NCI-H146 treated with DMSO at 0.1 percent for 48 hours (cell line): ENCODE data around the gene RIN3.
A peak's percentile ranks its signal among the peaks of the same experiment; 100 is the strongest.

ENCODE experiments used
- DNase-seq: peaks from one replicate; lab custom pipeline; 2025; ENCODE audit not compliant: unreplicated experiment; lab: John Stamatoyannopoulos, UW

RIN3 gene

DNA sequence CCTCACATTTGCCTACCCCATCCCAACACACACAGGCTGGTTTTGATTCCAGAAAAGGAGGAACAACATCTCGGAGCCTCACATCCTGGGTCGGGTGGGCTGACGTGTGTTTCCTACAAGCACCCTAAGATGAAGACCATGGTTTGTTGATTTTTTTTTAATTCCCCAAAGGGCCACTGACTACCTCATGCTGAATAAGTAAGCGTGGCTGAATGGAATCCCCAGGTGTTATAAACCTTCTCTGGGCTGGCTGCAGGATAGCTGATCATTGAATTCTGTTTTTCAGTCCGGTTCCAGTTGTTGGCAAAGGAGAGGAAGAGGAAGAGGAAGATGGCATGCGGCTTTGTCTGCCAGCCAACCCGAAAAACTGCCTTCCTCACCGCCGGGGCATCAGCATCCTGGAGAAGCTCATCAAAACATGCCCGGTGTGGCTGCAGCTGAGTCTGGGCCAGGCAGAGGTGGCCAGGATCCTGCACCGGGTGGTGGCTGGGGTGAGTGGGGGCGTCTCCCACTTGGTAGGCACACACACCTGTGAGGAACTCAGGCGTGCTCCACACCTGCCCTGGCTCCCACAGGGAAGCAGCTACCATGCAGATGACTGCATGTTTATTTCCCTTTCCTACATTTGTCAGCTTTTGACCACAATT is 42.0 kb downstream of the RIN3 start:
- DNase-seq: no peak

DNA sequence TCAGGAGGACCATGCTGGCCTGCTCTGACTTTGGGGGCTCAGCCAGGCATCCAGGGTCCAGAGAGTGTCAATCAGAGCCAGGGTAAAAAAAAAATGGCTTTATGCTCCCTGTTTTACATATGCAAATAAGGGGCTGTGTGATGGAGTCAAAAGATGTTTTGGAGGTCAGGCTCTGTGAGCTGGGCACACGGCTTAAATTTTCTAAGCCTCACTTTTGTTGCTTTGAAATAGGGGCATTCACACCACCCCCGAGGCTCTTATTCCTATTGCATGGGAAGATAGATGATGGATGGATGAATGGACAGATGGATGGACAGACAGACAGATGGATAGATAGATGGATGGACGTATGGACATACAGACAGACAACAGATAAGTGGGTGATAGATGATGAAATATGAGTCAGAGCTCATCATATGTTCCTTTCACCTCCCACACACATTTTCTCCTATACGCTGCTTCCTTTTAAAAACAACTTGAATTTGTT is 42.7 kb downstream of the RIN3 start:
- no peak for DNase-seq

DNA sequence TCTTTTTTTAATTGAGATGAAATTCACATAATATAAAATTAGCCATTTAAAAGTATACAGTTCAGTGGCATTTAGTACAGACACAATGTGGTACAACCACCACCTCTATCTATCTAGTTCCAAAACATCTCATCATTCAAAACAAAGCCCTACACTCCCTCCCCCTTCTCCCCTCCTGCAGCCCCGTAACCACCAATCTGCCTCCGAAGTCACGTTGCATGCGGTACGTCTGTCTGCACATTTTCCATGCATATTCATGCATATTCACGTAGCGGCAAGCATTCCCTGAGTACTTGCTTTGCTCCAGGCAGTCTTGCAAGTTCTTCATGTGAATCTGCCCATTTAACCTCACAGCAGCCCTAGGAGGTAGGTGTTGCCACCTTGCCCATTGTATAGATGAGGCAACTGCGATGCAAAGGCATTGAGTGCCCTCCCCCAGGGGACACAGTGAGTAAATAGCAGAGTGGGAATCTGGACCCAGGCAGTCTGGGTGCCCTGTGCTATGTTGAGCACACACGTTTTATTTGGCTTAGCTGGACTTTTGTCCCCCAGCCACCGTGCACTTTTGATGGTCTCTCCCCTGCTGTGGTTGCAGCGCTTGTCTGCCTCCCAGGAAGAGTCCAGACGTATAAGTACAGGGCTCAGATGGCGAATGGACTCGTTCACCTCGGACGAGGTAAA is 43.4 kb downstream of the RIN3 start:
- no peak for DNase-seq

DNA sequence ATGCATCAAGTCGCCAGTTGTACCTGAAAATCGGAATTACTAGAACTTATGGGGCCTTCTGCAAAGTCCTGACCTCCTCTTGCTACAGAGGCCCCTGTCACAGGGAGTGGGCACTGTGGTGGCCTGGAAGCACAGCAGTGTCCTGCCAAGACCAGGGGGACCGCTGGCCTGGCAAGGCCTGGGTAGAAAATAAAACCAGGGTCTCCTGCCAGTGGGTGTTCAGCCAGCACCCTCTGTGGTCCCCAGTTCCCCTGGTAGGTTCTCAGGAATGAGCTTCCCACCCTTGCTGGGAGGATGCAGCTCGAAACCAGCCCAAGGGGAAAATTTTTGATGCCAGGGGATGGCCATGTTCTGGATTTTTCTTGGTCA is 43.9 kb downstream of the RIN3 start:
- DNase-seq: no peak

DNA sequence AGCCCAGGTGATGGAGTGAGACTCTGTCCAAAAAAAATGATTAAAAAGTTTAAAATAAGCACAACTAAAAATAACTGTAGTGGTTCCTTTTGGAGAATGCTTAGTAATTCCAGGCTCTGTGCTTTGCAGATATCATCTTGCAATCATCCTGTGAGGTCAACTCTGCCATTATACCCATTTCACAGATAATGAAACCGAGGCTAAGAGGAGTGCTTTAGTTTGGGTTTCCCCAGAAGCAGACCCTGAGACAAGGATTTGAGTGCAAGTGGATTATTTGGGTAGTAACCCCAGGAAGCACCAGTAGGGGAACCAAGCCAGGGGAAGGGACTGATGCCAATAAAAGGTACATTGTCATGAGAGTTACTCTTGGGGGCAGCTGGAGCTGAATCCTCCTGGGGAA is 44.7 kb downstream of the RIN3 start:
- DNase-seq: no peak

DNA sequence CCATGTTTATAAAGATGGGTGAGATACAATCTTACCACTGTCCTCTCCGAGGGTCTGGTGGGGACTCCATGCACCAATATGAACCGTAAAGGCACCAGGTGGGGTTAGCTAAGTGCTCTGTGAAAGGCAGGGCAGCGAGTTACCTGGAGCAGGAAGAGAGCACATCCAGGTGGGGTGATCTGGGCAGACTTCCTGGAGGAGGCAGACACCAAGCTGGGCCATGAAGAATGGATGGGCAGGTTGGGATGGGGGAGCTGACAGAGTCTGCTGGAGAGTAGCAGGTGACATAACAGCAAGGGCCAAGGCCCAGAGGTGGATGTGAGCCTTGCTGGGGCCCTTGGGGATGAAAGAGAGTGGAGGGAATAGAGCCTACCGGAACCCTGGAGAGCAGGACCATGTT is 45.9 kb downstream of the RIN3 start:
- no peak for DNase-seq

DNA sequence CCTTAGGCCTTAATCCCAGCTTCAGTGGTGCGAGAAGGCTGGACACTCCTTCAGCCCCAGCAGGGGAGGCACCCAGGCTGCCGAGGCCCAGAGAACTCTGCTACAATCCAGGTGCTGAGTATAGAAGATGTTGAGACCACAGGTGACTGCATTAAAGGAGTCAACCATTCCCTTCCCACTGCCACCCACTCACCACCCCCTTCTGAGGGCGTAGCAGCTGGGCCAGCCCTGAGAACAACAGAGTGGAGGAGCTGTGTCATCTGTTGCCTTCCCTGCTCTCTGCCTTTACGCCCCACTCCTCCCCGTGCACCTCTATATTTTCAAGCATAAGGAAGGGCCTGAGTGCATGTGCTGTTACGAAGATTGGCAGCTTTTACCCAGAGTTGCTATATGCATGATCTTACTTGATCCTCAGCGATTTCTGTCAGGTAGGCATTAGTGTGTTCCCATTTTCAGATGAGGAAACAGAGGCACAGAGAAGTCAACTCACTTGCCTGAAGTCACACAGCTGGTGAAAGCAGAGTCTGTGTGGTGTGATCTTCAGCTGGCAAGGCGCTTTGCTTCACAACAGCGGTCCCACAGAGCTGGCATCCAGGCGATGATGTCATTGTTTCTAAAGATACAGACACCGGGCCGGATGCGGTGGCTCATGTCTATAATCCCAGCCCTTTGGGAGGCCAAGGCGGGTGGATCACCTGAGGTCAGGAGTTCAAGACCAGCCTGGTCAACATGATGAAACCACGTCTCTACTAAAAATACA is 46.7 kb downstream of the RIN3 start:
- DNase-seq: no peak

DNA sequence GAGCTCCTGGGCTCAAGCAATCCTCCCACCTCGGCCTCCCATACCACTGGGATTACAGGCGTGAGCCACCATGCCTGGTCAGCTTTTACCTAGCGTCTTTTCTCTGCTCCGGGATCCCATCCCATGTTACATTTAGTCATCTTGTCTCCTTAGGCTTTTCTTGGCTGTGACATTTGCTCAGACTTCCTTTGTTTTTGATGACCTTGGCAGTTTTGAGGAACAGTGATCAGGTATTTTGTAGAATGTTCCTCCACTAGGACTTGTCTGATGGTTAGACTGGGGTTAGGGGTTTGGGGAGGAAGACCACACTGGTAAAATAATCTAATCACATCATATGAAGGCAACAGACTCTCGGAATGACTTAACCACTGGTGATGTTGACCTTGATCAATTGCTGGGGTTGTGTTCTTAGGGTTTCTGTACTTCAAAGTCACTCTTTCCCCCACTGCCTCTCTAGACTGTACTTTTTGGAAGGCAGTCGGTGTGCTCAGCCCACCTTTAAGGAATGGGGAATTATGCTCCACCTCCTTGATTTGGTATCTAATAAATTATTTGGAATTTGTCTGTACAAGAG is 48.4 kb downstream of the RIN3 start:
- no peak for DNase-seq

DNA sequence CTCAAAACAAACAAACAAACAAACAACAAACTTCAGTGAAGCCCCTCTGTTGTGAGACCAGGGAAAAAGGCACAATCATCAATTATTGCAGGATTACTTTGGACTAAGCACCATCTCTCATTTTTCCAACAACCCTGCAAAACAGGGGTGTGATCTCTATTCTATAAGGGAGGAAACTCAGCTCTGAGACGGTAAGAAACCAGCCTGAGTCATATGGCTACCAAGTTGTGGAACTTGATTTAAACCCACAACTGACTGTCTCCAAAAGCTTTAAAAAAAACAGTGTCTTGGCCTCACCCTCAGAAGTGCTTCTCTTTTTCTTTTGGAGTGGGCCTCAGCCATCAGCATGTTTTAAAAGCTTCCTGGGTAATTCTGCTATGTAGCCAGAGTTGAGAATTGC is 49.8 kb downstream of the RIN3 start:
- DNase-seq: no peak

DNA sequence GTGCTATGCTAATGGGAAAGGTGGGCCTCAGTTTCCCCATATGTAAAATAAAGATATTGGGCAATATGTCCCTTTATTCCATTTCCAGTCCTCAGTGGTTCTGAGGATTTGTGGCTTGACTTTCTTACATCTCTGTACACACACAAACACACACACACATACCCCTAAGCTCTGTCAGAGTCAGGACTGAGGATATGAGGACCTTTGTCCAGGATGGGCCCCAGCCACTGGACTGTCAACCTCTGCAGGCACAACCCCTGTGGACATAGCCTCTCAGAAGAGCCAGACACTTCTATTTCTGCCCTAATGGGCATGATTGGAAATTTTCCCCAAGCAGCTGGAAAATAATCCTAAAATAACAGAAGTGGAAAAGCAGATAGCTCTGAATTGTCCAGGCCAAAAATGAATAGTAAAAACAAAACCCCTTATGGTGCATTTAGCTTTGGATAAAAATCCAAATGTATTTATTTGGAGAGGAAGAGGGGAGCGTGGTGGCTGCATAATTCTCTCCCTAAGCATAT is 50.2 kb downstream of the RIN3 start:
- DNase-seq: no peak

DNA sequence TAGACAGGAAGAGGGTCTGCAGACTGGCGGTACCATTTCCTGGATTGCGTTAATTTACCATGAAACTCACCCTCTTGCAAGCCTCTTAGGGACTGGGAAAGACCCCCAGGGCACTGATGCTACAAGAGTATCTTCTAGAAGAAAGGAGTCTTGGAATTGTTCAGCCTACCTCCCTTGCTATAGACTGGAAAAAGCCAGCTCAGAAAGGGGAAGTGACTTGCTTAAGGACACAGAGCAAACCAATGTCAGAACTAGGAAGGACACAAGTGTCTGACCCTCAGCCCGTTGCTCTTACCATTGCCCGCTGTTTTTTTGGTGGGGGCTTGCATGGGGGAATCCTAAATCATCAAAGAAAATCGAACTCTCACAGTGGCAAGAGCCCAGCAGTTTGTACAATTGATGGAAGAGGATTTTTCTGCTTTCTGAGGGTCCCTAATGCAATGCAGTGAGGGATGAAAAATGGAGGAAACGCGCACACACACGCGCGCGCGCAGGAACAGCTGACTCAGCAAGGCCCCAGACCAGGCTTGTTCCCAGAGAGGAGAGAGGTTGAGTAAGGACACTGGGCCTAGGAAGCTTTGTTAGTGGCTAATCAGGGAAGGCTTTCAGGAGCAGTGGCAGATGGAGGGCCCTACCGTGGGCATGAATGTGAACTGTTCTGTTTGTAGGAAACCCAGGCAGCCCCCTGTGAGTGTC is 50.9 kb downstream of the RIN3 start:
- DNase-seq: no peak

DNA sequence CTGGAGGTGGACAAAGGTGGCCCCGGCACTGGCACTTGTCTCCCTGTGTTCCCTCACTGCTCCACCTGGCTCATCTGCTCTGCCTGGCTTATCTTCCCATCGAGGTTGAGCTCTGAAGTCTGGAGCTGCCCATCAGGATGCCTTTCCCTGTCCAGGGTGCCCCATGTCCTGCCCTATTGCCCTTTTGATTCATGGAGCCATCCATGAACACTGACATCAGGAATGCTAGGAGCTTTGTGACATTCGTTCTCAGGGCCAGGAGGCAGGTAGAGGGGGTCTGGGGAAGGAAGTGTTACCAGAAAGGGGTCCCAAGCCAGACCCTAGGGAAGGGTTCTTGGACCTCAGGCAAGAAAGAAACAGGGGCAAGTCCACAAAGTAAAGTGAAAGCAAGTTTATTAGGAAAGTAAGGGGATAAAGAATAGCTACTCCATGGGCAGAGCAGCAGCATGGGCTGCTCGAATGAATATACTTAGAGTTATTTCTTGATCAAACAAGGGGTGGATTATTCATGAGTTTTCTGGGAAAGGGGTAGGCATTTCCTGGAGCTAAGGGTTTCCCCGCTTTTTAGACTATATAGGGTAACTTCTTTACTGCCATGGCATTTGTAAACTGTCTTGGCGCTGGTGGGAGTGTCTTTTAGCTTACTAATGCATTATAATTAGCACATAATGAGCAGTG is 51.6 kb downstream of the RIN3 start:
- DNase-seq: no peak

DNA sequence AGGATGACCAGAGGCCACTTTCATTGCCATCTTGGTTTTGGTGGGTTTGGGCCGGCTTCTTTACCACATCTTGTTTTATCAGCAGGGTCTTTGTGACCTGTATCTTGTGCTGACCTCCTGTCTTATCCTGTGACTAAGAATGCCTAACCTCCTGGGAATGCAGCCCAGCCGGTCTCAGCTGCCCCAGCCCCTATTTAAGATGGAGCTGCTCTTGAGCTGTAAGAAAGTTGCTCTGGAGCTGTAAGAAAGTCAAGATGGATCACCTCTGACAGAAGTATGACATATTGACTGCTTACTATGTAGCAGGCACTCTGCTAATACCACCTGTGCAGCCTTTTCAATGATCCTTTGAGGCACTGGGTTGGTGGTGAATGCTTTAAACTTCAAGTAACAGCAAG is 52.1 kb downstream of the RIN3 start:
- DNase-seq: no peak

DNA sequence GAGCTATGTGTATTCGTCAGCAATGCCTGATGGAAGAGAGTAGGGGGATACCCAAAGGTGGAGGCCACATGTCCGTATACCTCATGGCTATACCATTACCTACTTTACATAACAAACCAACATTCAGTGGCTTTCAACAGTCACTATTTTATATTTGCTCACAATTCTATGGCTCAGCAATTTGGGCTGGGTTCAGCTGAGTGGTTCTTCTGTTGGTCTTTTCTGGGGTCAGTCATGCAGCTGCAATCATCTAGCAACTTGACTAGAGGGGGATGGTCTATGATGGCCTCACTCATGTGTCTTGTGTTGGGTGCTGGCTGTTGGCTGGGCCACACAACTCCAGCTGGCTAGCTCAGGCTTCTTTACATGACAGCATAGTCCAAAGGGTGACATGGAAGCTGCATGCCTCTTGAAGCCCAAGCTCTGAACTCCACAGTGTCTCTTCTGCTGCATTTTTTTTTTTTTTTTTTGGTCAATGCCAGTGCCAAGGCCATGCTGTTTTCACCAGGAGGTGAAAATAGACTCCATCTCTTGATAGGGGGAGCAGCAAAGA is 53.7 kb downstream of the RIN3 start:
- DNase-seq: no peak

DNA sequence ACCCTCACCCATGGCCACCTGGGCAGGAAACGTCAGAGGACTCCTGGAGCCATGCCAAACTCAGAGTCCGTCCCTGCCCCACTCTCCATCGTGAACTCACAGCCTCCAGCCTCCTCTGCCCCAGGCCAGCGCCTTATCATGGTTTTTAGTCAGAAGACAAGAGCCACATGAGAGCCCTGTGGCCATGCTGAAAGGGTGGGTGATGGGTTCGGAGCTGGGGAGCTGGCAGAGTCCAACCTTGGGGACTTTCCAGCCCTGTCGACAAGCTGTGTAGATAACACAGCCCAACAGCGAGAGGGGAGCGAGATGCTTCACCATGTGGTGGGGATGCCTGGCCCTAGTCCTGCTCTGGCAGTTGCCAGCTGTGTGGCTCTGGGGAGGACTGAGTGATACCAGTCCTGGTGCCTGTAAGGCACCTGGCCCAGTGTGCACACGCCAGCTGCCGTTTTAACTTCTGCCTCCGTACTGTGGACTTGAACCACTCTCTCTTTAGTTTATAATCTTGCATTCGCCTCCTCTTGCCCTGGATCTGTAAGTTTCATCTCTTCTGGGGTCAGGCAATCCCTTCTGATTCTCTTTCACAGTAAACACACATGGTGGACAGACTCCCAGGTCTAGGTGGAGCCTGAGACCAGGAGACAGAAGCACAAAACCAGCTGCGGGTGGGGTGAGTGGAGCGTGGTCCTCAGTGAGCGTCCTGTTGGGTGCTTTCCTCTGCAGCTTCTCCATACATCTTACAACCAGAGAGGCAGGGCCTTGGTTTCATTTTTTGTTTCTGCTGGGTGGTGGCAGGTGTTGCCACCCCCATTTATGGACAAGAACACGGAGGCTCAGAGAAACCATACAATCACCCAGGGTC is 55.3 kb downstream of the RIN3 start:
- DNase-seq: no peak

DNA sequence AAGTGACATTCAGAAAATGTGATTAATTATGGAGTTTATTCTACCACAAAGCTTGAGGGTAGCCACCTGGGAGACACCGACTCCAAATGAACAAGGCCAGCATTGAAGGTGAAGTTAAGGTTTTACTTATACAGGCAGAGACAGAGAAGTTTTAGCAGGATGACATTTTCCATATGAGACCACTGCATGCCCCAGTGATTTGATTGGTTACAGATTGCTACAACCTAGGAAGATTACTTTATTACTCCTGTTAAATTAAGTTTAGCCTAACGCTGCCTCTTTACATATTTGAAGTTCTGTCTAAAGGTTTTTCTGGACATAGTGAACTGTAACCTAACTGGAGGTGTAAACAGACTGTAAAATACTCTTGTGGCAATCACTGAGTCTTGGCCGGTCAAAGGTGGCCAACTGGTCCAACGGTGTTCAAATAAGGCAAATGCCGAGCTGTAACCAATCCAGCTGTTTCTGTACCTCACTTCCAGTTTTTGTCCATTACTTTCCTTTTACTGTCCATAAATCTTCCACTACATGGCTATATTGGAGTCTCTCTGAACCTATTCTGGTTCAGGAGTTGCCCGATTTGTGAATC is 57.2 kb downstream of the RIN3 start:
- no peak for DNase-seq

DNA sequence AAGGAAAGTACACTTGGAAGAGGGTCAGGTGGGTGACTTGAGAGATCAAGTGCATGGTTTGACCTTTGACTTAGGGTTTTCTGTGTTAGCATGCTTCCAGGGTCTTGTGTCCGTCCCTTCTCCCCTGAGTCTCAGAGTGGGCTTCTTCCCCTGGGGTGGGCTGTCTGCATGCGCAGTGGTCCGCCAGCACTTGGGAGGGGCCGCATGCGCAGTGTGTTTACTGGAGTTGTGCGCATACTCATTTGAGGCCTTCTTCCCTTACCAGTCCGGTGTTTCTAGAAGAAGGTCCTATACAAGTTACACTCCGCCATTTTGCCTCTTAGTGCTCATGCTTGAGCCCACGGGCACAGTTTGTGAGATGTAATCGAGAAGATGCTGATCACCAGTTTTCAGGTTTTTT is 58.5 kb downstream of the RIN3 start:
- no peak for DNase-seq

DNA sequence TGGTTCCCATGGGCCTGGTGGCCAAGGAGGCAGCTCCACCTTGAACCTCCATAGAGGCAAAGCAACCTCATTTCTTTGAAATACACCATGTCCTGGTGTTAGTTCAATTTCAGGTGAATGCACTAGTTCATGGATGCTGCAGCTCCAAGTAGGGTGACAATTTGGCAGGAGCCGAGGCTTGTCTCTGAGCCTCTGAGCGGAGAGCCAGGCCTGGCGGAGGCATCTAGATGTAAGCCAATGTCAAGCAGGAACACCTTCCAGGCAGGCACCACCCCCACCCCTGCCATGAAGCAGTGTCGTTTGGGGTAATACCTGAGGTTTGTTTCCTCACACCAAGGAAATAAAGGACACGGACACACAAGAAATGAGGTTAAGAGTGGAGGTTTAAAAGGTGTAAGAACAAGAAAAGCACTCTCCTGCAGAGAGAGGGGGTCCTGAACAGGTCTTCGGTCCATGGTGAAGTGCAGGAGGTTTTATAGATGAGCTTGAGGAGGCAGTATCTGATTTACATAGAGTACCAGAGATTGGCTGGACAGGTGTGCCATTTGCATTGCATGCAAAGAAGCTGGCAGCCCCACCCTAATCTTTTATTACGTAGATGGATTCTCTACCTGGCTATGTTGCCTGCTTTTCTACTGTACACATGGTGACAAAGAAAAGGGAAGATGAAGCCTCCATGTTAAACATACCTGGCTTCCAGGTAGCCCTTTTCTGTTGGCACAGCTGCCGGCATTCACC is 60.3 kb downstream of the RIN3 start:
- peak; percentile 84 for DNase-seq
